IMR-90 (cell line): Measurements from ENCODE around the gene RALGPS1. TPM values are rescaled to one million over a fixed set of nuclear protein-coding genes. Genes with fewer than 3 reads are reported as not detected.
A peak's percentile ranks its signal among the peaks of the same experiment; 100 is the strongest.

Source experiments
- ATAC-seq: fragments of 200-7000 bp; cut with Tn5 transposase; 2 replicates; pipeline ENCODE4 v1.9.1; 2020; ENCODE audit warnings: low read depth, mild to moderate bottlenecking, moderate library complexity
- BruUV-seq: library from RNA; stranded (reverse); fragments of 400-500 nt; replicated peaks from 2 replicates; lab custom pipeline; 2021; lab: Mats Ljungman, UMichigan
- CTCF ChIA-PET: fragments of 300-600 bp; formaldehyde crosslinking; extraction: SDS; loops from one replicate; lab custom pipeline; 2021; ENCODE audit warnings: antibody characterized with exemption; lab: Yijun Ruan, JAX
- POLR2A ChIA-PET: fragments of 300-600 bp; sonication (Branson Sonifier 250); formaldehyde crosslinking; loops from one replicate; lab custom pipeline; 2022; ENCODE audit warnings: antibody characterized with exemption; ENCODE audit not compliant: unreplicated experiment; lab: Charles Lee
- DNase-seq: peaks from one replicate; pipeline ENCODE4 v3.0.0; 2013
- H2AFZ ChIP-seq: replicated peaks from 2 replicates; pipeline ENCODE3; 2013; ENCODE audit warnings: low read length, mild to moderate bottlenecking; ENCODE audit not compliant: poor library complexity
- H2AK5ac ChIP-seq: 2 replicates; pipeline ENCODE4 v1.6.1; 2013; ENCODE audit warnings: low read depth, low read length, inconsistent platforms
- H2AK9ac ChIP-seq: replicated peaks from 2 replicates; pipeline ENCODE3; 2013; ENCODE audit warnings: mild to moderate bottlenecking, low read depth, low read length, moderate library complexity; ENCODE audit not compliant: poor library complexity
- H2BK120ac ChIP-seq: 2 replicates; pipeline ENCODE4 v1.6.1; 2013; ENCODE audit warnings: low read depth, low read length, inconsistent platforms
- H2BK15ac ChIP-seq: 3 replicates; pipeline ENCODE4 v1.6.1; 2013; ENCODE audit warnings: low read depth, low read length, inconsistent platforms
- H2BK20ac ChIP-seq: 2 replicates; pipeline ENCODE4 v1.6.1; 2013; ENCODE audit warnings: low read depth, mild to moderate bottlenecking, inconsistent platforms, low read length, moderate library complexity
- H2BK5ac ChIP-seq: 2 replicates; pipeline ENCODE4 v1.6.1; 2013; ENCODE audit warnings: mild to moderate bottlenecking, low read depth, low read length, inconsistent platforms; ENCODE audit not compliant: poor library complexity, severe bottlenecking
- H3K14ac ChIP-seq: replicated peaks from 2 replicates; pipeline ENCODE4 v1.6.1; 2013; ENCODE audit warnings: low read depth, low read length, inconsistent platforms
- H3K18ac ChIP-seq: 2 replicates; pipeline ENCODE4 v1.6.1; 2013; ENCODE audit warnings: low read depth, low read length, control low read depth
- H3K23ac ChIP-seq: 2 replicates; pipeline ENCODE4 v1.6.1; 2013; ENCODE audit warnings: low read depth, low read length, inconsistent platforms
- H3K27ac ChIP-seq: 2 replicates; pipeline ENCODE4 v1.5.1; 2013; ENCODE audit warnings: mild to moderate bottlenecking, control low read depth, low read length; ENCODE audit not compliant: insufficient read depth
- H3K27me3 ChIP-seq: 2 replicates; pipeline ENCODE4 v1.6.1; 2013; ENCODE audit warnings: low read length; ENCODE audit not compliant: control insufficient read depth, insufficient read depth
- H3K36me3 ChIP-seq: 2 replicates; pipeline ENCODE4 v1.6.1; 2013; ENCODE audit warnings: low read length, mixed read lengths; ENCODE audit not compliant: control insufficient read depth, insufficient read depth
- H3K4ac ChIP-seq: 2 replicates; pipeline ENCODE4 v1.6.1; 2013; ENCODE audit warnings: low read depth, low read length, inconsistent platforms
- H3K4me1 ChIP-seq: 2 replicates; pipeline ENCODE4 v1.6.1; 2013; ENCODE audit warnings: low read length, mixed read lengths; ENCODE audit not compliant: control insufficient read depth, insufficient read depth
- H3K4me2 ChIP-seq: 2 replicates; pipeline ENCODE4 v1.6.1; 2013; ENCODE audit warnings: low read depth, mild to moderate bottlenecking, control low read depth, low read length, moderate library complexity
- H3K4me3 ChIP-seq: 2 replicates; pipeline ENCODE4 v1.5.1; 2013; ENCODE audit warnings: low read depth, mild to moderate bottlenecking, control low read depth, low read length, moderate library complexity; ENCODE audit not compliant: insufficient read depth
- H3K56ac ChIP-seq: 2 replicates; pipeline ENCODE4 v1.6.1; 2013; ENCODE audit warnings: low read length, inconsistent platforms; ENCODE audit not compliant: insufficient read depth; ENCODE audit errors: extremely low read depth
- H3K79me1 ChIP-seq, 2 experiments: 2 replicates each; pipeline ENCODE4 v1.6.1; 2013; ENCODE audit warnings: low read length in 2 of 2, inconsistent platforms in 1 of 2, low read depth in 1 of 2
- H3K9ac ChIP-seq: 2 replicates; pipeline ENCODE4 v1.6.1; 2013; ENCODE audit warnings: low read depth, low read length, control low read depth
- H3K9me1 ChIP-seq: 2 replicates; pipeline ENCODE4 v1.6.1; 2013; ENCODE audit warnings: low read length, inconsistent platforms; ENCODE audit not compliant: insufficient read depth
- H3K9me3 ChIP-seq: 2 replicates; pipeline ENCODE4 v1.6.1; 2013; ENCODE audit warnings: low read length; ENCODE audit not compliant: control insufficient read depth, insufficient read depth
- H4K20me1 ChIP-seq: 2 replicates; pipeline ENCODE4 v1.6.1; 2013; ENCODE audit warnings: low read length, inconsistent platforms; ENCODE audit not compliant: insufficient read depth
- H4K5ac ChIP-seq: 2 replicates; pipeline ENCODE4 v1.6.1; 2013; ENCODE audit warnings: mild to moderate bottlenecking, low read depth, low read length, control low read depth
- H4K8ac ChIP-seq, 2 experiments: 2 replicates each; pipeline ENCODE4 v1.6.1; 2013; ENCODE audit warnings: low read depth in 2 of 2, low read length in 2 of 2, control low read depth in 1 of 2, inconsistent platforms in 1 of 2
- H4K91ac ChIP-seq: 2 replicates; pipeline ENCODE4 v1.6.1; 2013; ENCODE audit warnings: low read depth, low read length, inconsistent platforms; ENCODE audit not compliant: insufficient read depth
- CHD1 ChIP-seq: IDR thresholded peaks from 2 replicates; pipeline ENCODE4 v1.6.1; 2012; ENCODE audit warnings: low read depth, low read length, improper control_type of control experiment
- ELK1 ChIP-seq: fragments of 150-350 bp; IDR thresholded peaks from 2 replicates; pipeline ENCODE4 v1.6.1; 2016; ENCODE audit warnings: low read depth, mild to moderate bottlenecking, low read length, moderate library complexity, borderline replicate concordance
- MAFK ChIP-seq: IDR thresholded peaks from 2 replicates; pipeline ENCODE4 v1.6.1; 2012; ENCODE audit warnings: low read depth, low read length, improper control_type of control experiment
- MAZ ChIP-seq: IDR thresholded peaks from 2 replicates; pipeline ENCODE4 v1.6.1; 2012; ENCODE audit warnings: low read depth, mild to moderate bottlenecking, low read length, improper control_type of control experiment, moderate library complexity, borderline replicate concordance
- MXI1 ChIP-seq: IDR thresholded peaks from 2 replicates; pipeline ENCODE4 v1.6.1; 2012; ENCODE audit warnings: low read depth, mild to moderate bottlenecking, low read length, moderate library complexity, borderline replicate concordance
- NFE2L2 ChIP-seq: fragments of 150-350 bp; IDR thresholded peaks from 2 replicates; pipeline ENCODE4 v1.6.1; 2016; ENCODE audit warnings: low read depth, mild to moderate bottlenecking, low read length
- POLR2A ChIP-seq: IDR thresholded peaks from 2 replicates; pipeline ENCODE4 v1.6.1; 2012; ENCODE audit warnings: mild to moderate bottlenecking, low read depth, low read length
- RAD21 ChIP-seq: IDR thresholded peaks from 2 replicates; pipeline ENCODE4 v1.6.1; 2012; ENCODE audit warnings: low read length, improper control_type of control experiment
- RCOR1 ChIP-seq: IDR thresholded peaks from 2 replicates; pipeline ENCODE4 v1.6.1; 2012; ENCODE audit warnings: mild to moderate bottlenecking, low read length, improper control_type of control experiment; ENCODE audit not compliant: insufficient replicate concordance
- RFX5 ChIP-seq: IDR thresholded peaks from 2 replicates; pipeline ENCODE4 v1.8.0; 2012; ENCODE audit warnings: low read depth, mild to moderate bottlenecking, low read length, moderate library complexity
- SMC3 ChIP-seq: fragments of 150-350 bp; IDR thresholded peaks from 2 replicates; pipeline ENCODE4 v1.6.1; 2016; ENCODE audit warnings: low read depth, mild to moderate bottlenecking, antibody characterized with exemption, low read length, moderate library complexity
- WGBS, 2 experiments: methylation state at CpG; one replicate each; pipeline versions ENCODE4 v1.1.5 to v1.1.7; 2013; ENCODE audit warnings: missing lambda C conversion rate in 2 of 2; ENCODE audit not compliant: insufficient read length in 1 of 2; ENCODE audit errors: extremely low coverage in 2 of 2; 5-methylcytosine and 5-hydroxymethylcytosine counted together
- dilution Hi-C: fragments of 300-500 bp; cut with HindIII; formaldehyde crosslinking; loops from one replicate; pipeline ENCODE4 v1.14.3; 2018; ENCODE audit warnings: low sequenced_read_pairs; ENCODE audit not compliant: unreplicated experiment
- in situ Hi-C: fragments of 300-500 bp; cut with MboI; formaldehyde crosslinking; loops from 3 replicates; pipeline ENCODE4 v1.14.3; 2019; ENCODE audit warnings: low sequenced_read_pairs, inconsistent platforms, mixed read lengths
- intact Hi-C: fragments of 100-400 bp; cut with micrococcal nuclease; formaldehyde crosslinking; loops from 2 replicates; pipeline ENCODE4 v1.10.0; 2022
- polyA plus RNA-seq, 3 experiments: library from polyadenylated mRNA; depleted of rRNA; stranded (reverse); fragments of >200 nt; gene quantifications; 2 replicates each; pipeline ENCODE4 v1.2.3, GENCODE V29; 2012; ENCODE audit warnings: low replicate concordance in 1 of 3
- total RNA-seq: library from RNA; depleted of rRNA; stranded (reverse); fragments of >200 nt; gene quantifications from 2 replicates; pipeline ENCODE4 v1.2.3, GENCODE V29; 2012
- TF ChIP-seq, protein P1 (sequence below): conservative IDR thresholded peaks from 2 replicates; pipeline ENCODE4 v1.5.1; 2012; ENCODE audit warnings: mild to moderate bottlenecking, low read depth, low read length, improper control_type of control experiment

The RALGPS1 gene
- total and polyA plus RNA-seq, 2 of the 4 experiments (the other 2 are of a cell fraction), result 0.90 to 2.8 TPM

GRCh38 chr9:127192744-127193143 is 278.2 kb downstream of the RALGPS1 start:
- no peak overlapping the region for H2BK5ac ChIP-seq
- H3K79me1 ChIP-seq, result no peaks in the 10 kb centered on the region; a peak in 1 of 4 replicates
- WGBS, 2 experiments, result no CpG with 5 or more reads among the region's 3 CpGs
- no peak overlapping the region for H4K8ac ChIP-seq
- no peak overlapping the region for H4K5ac ChIP-seq
- H3K14ac ChIP-seq, result no peak overlapping the region
- H3K36me3 ChIP-seq, result no peaks in the 10 kb centered on the region
- no peak overlapping the region for H3K4me3 ChIP-seq
- no TSS peak for BruUV-seq
- no peak overlapping the region for H2BK15ac ChIP-seq
- H2AK5ac ChIP-seq, result peak overlapping the region; percentile 62; the same call in 1 of the 2 replicates
- no peak overlapping the region; the same call in 1 of the 2 replicates for H3K18ac ChIP-seq
- no peak for DNase-seq
- ChIA-PET CTCF (no interaction called here), POLR2A (no interaction called here)
- peak overlapping the region; percentile 15; the same call in 1 of the 2 replicates for H3K4ac ChIP-seq
- H3K27ac ChIP-seq, result no peak overlapping the region
- intact Hi-C loops (no loop called here), dilution Hi-C loops (no loop called here), in situ Hi-C loops (loop anchor here (10.0 kb wide), 1 partner anchor 228 kb away; no protein-coding TSS in a partner anchor)
- 0 out of 2 replicates have a peak overlapping the region, but pooled peaks have one; percentile 1 for H4K91ac ChIP-seq
- peaks cover 15% of the 10 kb centered on the region for H3K4me1 ChIP-seq
- peaks cover 21% of the 10 kb centered on the region; the same call in 1 of the 2 replicates for H3K9me1 ChIP-seq
- no peak overlapping the region for H3K56ac ChIP-seq
- no peak for TF ChIP-seq CHD1
- no peak for TF ChIP-seq MAFK
- no peak for TF ChIP-seq POLR2A
- TF ChIP-seq ELK1, result no peak
- no peak for TF ChIP-seq MAZ
- TF ChIP-seq RAD21, result no peak
- no peak for TF ChIP-seq NFE2L2
- no peak for TF ChIP-seq MXI1
- no peak for TF ChIP-seq RCOR1
- TF ChIP-seq SMC3, result no peak
- no peak for TF ChIP-seq RFX5
- TF ChIP-seq, protein P1, sequence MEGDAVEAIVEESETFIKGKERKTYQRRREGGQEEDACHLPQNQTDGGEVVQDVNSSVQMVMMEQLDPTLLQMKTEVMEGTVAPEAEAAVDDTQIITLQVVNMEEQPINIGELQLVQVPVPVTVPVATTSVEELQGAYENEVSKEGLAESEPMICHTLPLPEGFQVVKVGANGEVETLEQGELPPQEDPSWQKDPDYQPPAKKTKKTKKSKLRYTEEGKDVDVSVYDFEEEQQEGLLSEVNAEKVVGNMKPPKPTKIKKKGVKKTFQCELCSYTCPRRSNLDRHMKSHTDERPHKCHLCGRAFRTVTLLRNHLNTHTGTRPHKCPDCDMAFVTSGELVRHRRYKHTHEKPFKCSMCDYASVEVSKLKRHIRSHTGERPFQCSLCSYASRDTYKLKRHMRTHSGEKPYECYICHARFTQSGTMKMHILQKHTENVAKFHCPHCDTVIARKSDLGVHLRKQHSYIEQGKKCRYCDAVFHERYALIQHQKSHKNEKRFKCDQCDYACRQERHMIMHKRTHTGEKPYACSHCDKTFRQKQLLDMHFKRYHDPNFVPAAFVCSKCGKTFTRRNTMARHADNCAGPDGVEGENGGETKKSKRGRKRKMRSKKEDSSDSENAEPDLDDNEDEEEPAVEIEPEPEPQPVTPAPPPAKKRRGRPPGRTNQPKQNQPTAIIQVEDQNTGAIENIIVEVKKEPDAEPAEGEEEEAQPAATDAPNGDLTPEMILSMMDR, result no peak
- 0 out of 2 replicates have a peak overlapping the region, but pooled peaks have one; percentile 36 for H2BK120ac ChIP-seq
- H3K23ac ChIP-seq, result no peak overlapping the region
- no peak for ATAC-seq
- H3K27me3 ChIP-seq, result no peaks in the 10 kb centered on the region
- no peak overlapping the region for H2AFZ ChIP-seq
- H2AK9ac ChIP-seq, result no peak overlapping the region
- no peaks in the 10 kb centered on the region for H3K9me3 ChIP-seq
- no peaks in the 10 kb centered on the region for H4K20me1 ChIP-seq
- H3K9ac ChIP-seq, result no peak overlapping the region
- no peak overlapping the region for H3K4me2 ChIP-seq
- H2BK20ac ChIP-seq, result 0 out of 2 replicates have a peak overlapping the region, but pooled peaks have one; percentile 1
